Effector CD8-positive, alpha-beta T cell (primary cell): ENCODE measurements around the gene RPTOR.
"Not testable (repeated sequence)": the region's sequence is repeated elsewhere in the genome, so short reads cannot be mapped to it uniquely, and the experiment has no call there.

ENCODE experiments used
- DNase-seq: peaks from one replicate; lab custom pipeline; 2025; lab: John Stamatoyannopoulos, UW

The RPTOR gene

GRCh38 chr17:80797741-80798594 lies 253.3 kb downstream of the RPTOR start:
- no peak for DNase-seq

GRCh38 chr17:80798595-80799537 lies 254.2 kb downstream of the RPTOR start:
- DNase-seq: no peak

- no peak for DNase-seq
These were observed 255.2 kb downstream of the RPTOR start for GRCh38 chr17:80799538-80800480.

GRCh38 chr17:80800481-80801391 lies 256.1 kb downstream of the RPTOR start:
- no peak for DNase-seq

- DNase-seq: no peak
These were observed 258.2 kb downstream of the RPTOR start for GRCh38 chr17:80802626-80803450.

- no peak for DNase-seq
These were observed 259.1 kb downstream of the RPTOR start for GRCh38 chr17:80803451-80804428.

GRCh38 chr17:80804466-80804865 lies 259.8 kb downstream of the RPTOR start:
- DNase-seq: no peak

- DNase-seq: no peak
These were observed 260.6 kb downstream of the RPTOR start for GRCh38 chr17:80805032-80805751.

- no peak for DNase-seq
These were observed 262.4 kb downstream of the RPTOR start for GRCh38 chr17:80807014-80807413.

GRCh38 chr17:80807882-80808281 lies 263.2 kb downstream of the RPTOR start:
- no peak for DNase-seq

GRCh38 chr17:80811181-80812105 lies 266.8 kb downstream of the RPTOR start:
- no peak for DNase-seq

GRCh38 chr17:80812362-80813088 lies 267.9 kb downstream of the RPTOR start:
- no peak for DNase-seq

- DNase-seq: no peak
These were observed 268.7 kb downstream of the RPTOR start for GRCh38 chr17:80813318-80813717.

- no peak for DNase-seq
These were observed 269.9 kb downstream of the RPTOR start for GRCh38 chr17:80814491-80814890.

GRCh38 chr17:80815151-80815681 lies 270.6 kb downstream of the RPTOR start:
- DNase-seq: no peak

GRCh38 chr17:80815718-80816117 lies 271.1 kb downstream of the RPTOR start:
- not testable (repeated sequence) for DNase-seq
